HG03575 (cell line): ENCODE measurements around the gene POP7.
"Not testable (repeated sequence)": the region's sequence is repeated elsewhere in the genome, so short reads cannot be mapped to it uniquely, and the experiment has no call there.

ENCODE experiments used
- ATAC-seq: cut with Tn5 transposase; IDR thresholded peaks from one replicate; pipeline ENCODE4 v1.9.1; 2021; ENCODE audit not compliant: unreplicated experiment, insufficient number of reproducible peaks, low FRiP score; ENCODE audit errors: extremely low read depth

Gene POP7

GRCh38 chr7:100705753-100706671, at the start of gene POP7:
Gene POP7, plus strand, starts transcription at chr7:100706121. Its CDS starts 710 bp downstream, at chr7:100706831.
- peak; percentile 36 for ATAC-seq

- not testable (repeated sequence) for ATAC-seq
Measured at GRCh38 chr7:100662194-100662776, 43.6 kb upstream of the POP7 start.

- ATAC-seq: no peak
Measured at GRCh38 chr7:100665168-100665726, 40.7 kb upstream of the POP7 start.

- no peak for ATAC-seq
Measured at GRCh38 chr7:100667331-100668068, 38.4 kb upstream of the POP7 start.

GRCh38 chr7:100668069-100668449, 37.9 kb upstream of the POP7 start:
- ATAC-seq: no peak

- not testable (repeated sequence) for ATAC-seq
Measured at GRCh38 chr7:100669106-100669505, 36.8 kb upstream of the POP7 start.

GRCh38 chr7:100670074-100670473, 35.8 kb upstream of the POP7 start:
- no peak for ATAC-seq

GRCh38 chr7:100671353-100672327, 34.3 kb upstream of the POP7 start:
- ATAC-seq: no peak

GRCh38 chr7:100673302-100673941, 32.5 kb upstream of the POP7 start, which contains the start of gene GNB2:
Gene GNB2, plus strand, starts transcription at chr7:100673740. Its CDS starts 2,526 bp downstream, at chr7:100676266.
- peak; percentile 42 for ATAC-seq

GRCh38 chr7:100673942-100674410, 31.9 kb upstream of the POP7 start:
- no peak for ATAC-seq

GRCh38 chr7:100674411-100675104, 31.4 kb upstream of the POP7 start:
- no peak for ATAC-seq

GRCh38 chr7:100675105-100675451, 30.8 kb upstream of the POP7 start:
- no peak for ATAC-seq

- no peak for ATAC-seq
Measured at GRCh38 chr7:100675581-100676350, 30.2 kb upstream of the POP7 start.

- ATAC-seq: no peak
Measured at GRCh38 chr7:100676501-100677306, 29.2 kb upstream of the POP7 start.

GRCh38 chr7:100677308-100678267, 28.3 kb upstream of the POP7 start:
- no peak for ATAC-seq
